GM18873 (cell line): ENCODE results near the gene PWWP2B.

Experiments used
- ATAC-seq: cut with Tn5 transposase; IDR thresholded peaks from one replicate; pipeline ENCODE4 v1.9.1; 2021; ENCODE audit warnings: mild to moderate bottlenecking, moderate library complexity, moderate number of reproducible peaks; ENCODE audit not compliant: unreplicated experiment, low FRiP score

The PWWP2B gene

GRCh38 chr10:132392811-132393694, 3.9 kb upstream of the PWWP2B start:
- ATAC-seq: no peak

GRCh38 chr10:132393695-132394181, 3.3 kb upstream of the PWWP2B start:
- no peak for ATAC-seq

GRCh38 chr10:132394201-132394811, 2.7 kb upstream of the PWWP2B start:
- no peak for ATAC-seq

- ATAC-seq: no peak
Observed at GRCh38 chr10:132394936-132395703, 1.9 kb upstream of the PWWP2B start.

GRCh38 chr10:132395704-132396493, 1.1 kb upstream of the PWWP2B start:
- ATAC-seq: no peak

GRCh38 chr10:132396494-132397035, 435 bp upstream of the PWWP2B start:
- ATAC-seq: no peak

GRCh38 chr10:132397671-132398565, 918 bp downstream of the PWWP2B start:
- ATAC-seq: no peak

GRCh38 chr10:132398566-132398991, 1.6 kb downstream of the PWWP2B start:
- ATAC-seq: no peak

- no peak for ATAC-seq
Observed at GRCh38 chr10:132399117-132400035, 2.4 kb downstream of the PWWP2B start.

GRCh38 chr10:132400041-132400546, 3.1 kb downstream of the PWWP2B start:
- ATAC-seq: no peak

- no peak for ATAC-seq
Observed at GRCh38 chr10:132400547-132401151, 3.6 kb downstream of the PWWP2B start.

- ATAC-seq: no peak
Observed at GRCh38 chr10:132401401-132402118, 4.6 kb downstream of the PWWP2B start.

- ATAC-seq: no peak
Observed at GRCh38 chr10:132402781-132403241, 5.8 kb downstream of the PWWP2B start.

GRCh38 chr10:132403511-132404168, 6.6 kb downstream of the PWWP2B start:
- ATAC-seq: no peak

GRCh38 chr10:132404169-132404880, 7.3 kb downstream of the PWWP2B start:
- no peak for ATAC-seq
